K562 (cell line): Measurements from ENCODE around the gene UTP11. TPM values are rescaled to one million over a fixed set of nuclear protein-coding genes. Genes with fewer than 3 reads are reported as not detected.

Experiments
- ARNT ChIP-seq, 2 experiments: fragments of 450-650 bp; IDR thresholded peaks; 2 replicates each; pipeline ENCODE4 v1.6.1; 2016; ENCODE audit warnings: mild to moderate bottlenecking in 1 of 2
- ATF1 ChIP-seq, 2 experiments: fragments of 450-650 bp in 1 of 2; IDR thresholded peaks; 2 replicates each; pipeline ENCODE4 v1.6.1; 2016; ENCODE audit warnings: missing compliant biosample characterization in 1 of 2, missing genetic modification characterization in 1 of 2
- BHLHE40 ChIP-seq: IDR thresholded peaks from 2 replicates; pipeline ENCODE4 v1.6.1; 2011; ENCODE audit warnings: low read length, improper control_type of control experiment
- CREB3 ChIP-seq: fragments of 450-650 bp; conservative IDR thresholded peaks from 2 replicates; pipeline ENCODE4 v1.6.1; 2016; ENCODE audit warnings: missing genetic modification characterization, low read depth, mild to moderate bottlenecking, missing compliant biosample characterization, moderate library complexity
- FOXK1 ChIP-seq: sonication (generic); formaldehyde crosslinking; IDR thresholded peaks from 2 replicates; pipeline ENCODE4 v1.8.0; 2022; ENCODE audit warnings: missing genetic modification reagents, mild to moderate bottlenecking, borderline replicate concordance
- HNRNPUL1 ChIP-seq: fragments of 200-400 bp; formaldehyde crosslinking; IDR thresholded peaks from 2 replicates; pipeline ENCODE4 v1.6.1; 2017; ENCODE audit warnings: low read length
- MAFG ChIP-seq: fragments of 450-650 bp; conservative IDR thresholded peaks from 2 replicates; pipeline ENCODE4 v1.6.1; 2016; ENCODE audit warnings: missing genetic modification characterization, missing compliant biosample characterization
- MECOM ChIP-seq: fragments of 250-450 bp; sonication (Bioruptor Pico); IDR thresholded peaks from 2 replicates; pipeline ENCODE4 v1.8.0; 2022; ENCODE audit warnings: inconsistent platforms
- NFATC3 ChIP-seq: fragments of 450-650 bp; IDR thresholded peaks from 2 replicates; pipeline ENCODE4 v1.6.1; 2017; ENCODE audit warnings: mild to moderate bottlenecking
- PHF21A ChIP-seq: fragments of 450-650 bp; IDR thresholded peaks from 2 replicates; pipeline ENCODE4 v1.6.1; 2017; ENCODE audit warnings: low read depth, borderline replicate concordance
- POLR3A ChIP-seq: IDR thresholded peaks from 2 replicates; pipeline ENCODE4 v1.6.1; 2011; ENCODE audit warnings: borderline replicate concordance, mild to moderate bottlenecking, moderate library complexity; ENCODE audit not compliant: insufficient read length, insufficient read depth; ENCODE audit errors: extremely low read depth
- PTRF ChIP-seq: fragments of 450-650 bp; IDR thresholded peaks from 2 replicates; pipeline ENCODE4 v1.6.1; 2016; ENCODE audit warnings: mild to moderate bottlenecking, missing genetic modification characterization, missing compliant biosample characterization
- RBM14 ChIP-seq: fragments of 200-400 bp; formaldehyde crosslinking; IDR thresholded peaks from 2 replicates; pipeline ENCODE4 v1.6.1; 2018; ENCODE audit warnings: low read depth, mild to moderate bottlenecking, low read length, moderate library complexity, borderline replicate concordance; ENCODE audit not compliant: insufficient read depth
- RHOXF2B ChIP-seq: fragments of 250-450 bp; sonication (Bioruptor Pico); conservative IDR thresholded peaks from 2 replicates; pipeline ENCODE4 v1.5.1; 2021
- TEAD2 ChIP-seq: fragments of 450-650 bp; IDR thresholded peaks from 2 replicates; pipeline ENCODE4 v1.6.1; 2016; ENCODE audit warnings: missing genetic modification characterization, control low read depth, missing compliant biosample characterization
- ZBTB5 ChIP-seq: fragments of 450-650 bp; IDR thresholded peaks from 2 replicates; pipeline ENCODE4 v1.6.1; 2017; ENCODE audit warnings: antibody characterized with exemption
- ZNF316 ChIP-seq: fragments of 450-650 bp; IDR thresholded peaks from 2 replicates; pipeline ENCODE4 v1.6.1; 2016
- ZNF41 ChIP-seq: fragments of 250-450 bp; sonication (Bioruptor Pico); conservative IDR thresholded peaks from 2 replicates; pipeline ENCODE4 v1.4.0; 2020; ENCODE audit warnings: mild to moderate bottlenecking
- ZNF518B ChIP-seq: fragments of 250-450 bp; sonication (Bioruptor Pico); IDR thresholded peaks from 2 replicates; pipeline ENCODE4 v1.5.0; 2021; ENCODE audit warnings: mild to moderate bottlenecking, moderate library complexity
- ZNF561 ChIP-seq: fragments of 450-650 bp; formaldehyde crosslinking; conservative IDR thresholded peaks from 2 replicates; pipeline ENCODE4 v1.4.0; 2020; ENCODE audit warnings: mild to moderate bottlenecking, moderate library complexity
- polyA plus RNA-seq, 8 experiments: library from polyadenylated mRNA; depleted of rRNA in 4 of 8; stranded (reverse) in 5 of 8; unstranded in 3 of 8; fragments of >200 nt; fragmentation: Nextera tagmentation in 2 of 8; fragmentation: Illumina TruSeq in 1 of 8; extraction: Ambion mirVana in 2 of 8; extraction: Trizol in 1 of 8; gene quantifications; 2 replicates each; pipeline versions ENCODE4 v1.2.1 to v1.2.3, GENCODE V29; 2011 to 2014; ENCODE audit warnings: inconsistent platforms in 1 of 8, missing spikeins in 1 of 8
- total RNA-seq, 7 experiments: library from RNA; depleted of rRNA in 6 of 7; stranded (reverse); fragments of >200 nt in 6 of 7; fragmentation: Illumina TruSeq in 2 of 7; extraction: Trizol in 2 of 7; gene quantifications; 2 replicates each; pipeline versions ENCODE4 v1.2.1 to v1.2.3, GENCODE V29; 2011 to 2021; ENCODE audit warnings: low replicate concordance in 1 of 7

The UTP11 gene
- total and polyA plus RNA-seq, 9 of the 15 experiments (the other 6 are each of a cell fraction or from before 2014, with no cell fraction given), result 91.1 to 378 (median 221) TPM

- TF ChIP-seq ZBTB5 (no peak), MECOM (CRISPR knock-in tag) (peak; percentile 96), ZNF316 (no peak), PHF21A (no peak), BHLHE40 (peak; percentile 99), RBM14 (no peak), HNRNPUL1 (no peak), ATF1 (CRISPR knock-in tag; IDR thresholded peaks at IDR 0.05) (no peak; the same call in 1 of the 2 replicates), ATF1 (tag; IDR thresholded peaks at IDR 0.05) (peak; percentile 99), ARNT (IDR thresholded peaks at IDR 0.05) (peak in 1 of 2 experiments; percentile 97; a peak in 2 of 4 replicates), TEAD2 (tag) (peak; percentile 82), MAFG (tag) (no peak), POLR3A (no peak), ZNF41 (CRISPR knock-in tag) (peak; percentile 95), ZNF518B (CRISPR knock-in tag) (no peak), RHOXF2B (CRISPR knock-in tag) (peak; percentile 95; the same call in 1 of the 2 replicates), NFATC3 (no peak), FOXK1 (peak; percentile 96), ZNF561 (CRISPR knock-in tag) (peak; percentile 84; the same call in 1 of the 2 replicates), CREB3 (tag) (peak; percentile 99), PTRF (tag) (peak; percentile 84)
Measured at GRCh38 chr1:38012363-38013226, at the start of gene UTP11 (continued).
